ENCODE data around the gene GDAP1L1. TPM values are rescaled to one million over a fixed set of nuclear protein-coding genes. Genes with fewer than 3 reads are reported as not detected.

Gene GDAP1L1
- total RNA-seq, 1 donor from 2014 or later: 111 TPM

DNA sequence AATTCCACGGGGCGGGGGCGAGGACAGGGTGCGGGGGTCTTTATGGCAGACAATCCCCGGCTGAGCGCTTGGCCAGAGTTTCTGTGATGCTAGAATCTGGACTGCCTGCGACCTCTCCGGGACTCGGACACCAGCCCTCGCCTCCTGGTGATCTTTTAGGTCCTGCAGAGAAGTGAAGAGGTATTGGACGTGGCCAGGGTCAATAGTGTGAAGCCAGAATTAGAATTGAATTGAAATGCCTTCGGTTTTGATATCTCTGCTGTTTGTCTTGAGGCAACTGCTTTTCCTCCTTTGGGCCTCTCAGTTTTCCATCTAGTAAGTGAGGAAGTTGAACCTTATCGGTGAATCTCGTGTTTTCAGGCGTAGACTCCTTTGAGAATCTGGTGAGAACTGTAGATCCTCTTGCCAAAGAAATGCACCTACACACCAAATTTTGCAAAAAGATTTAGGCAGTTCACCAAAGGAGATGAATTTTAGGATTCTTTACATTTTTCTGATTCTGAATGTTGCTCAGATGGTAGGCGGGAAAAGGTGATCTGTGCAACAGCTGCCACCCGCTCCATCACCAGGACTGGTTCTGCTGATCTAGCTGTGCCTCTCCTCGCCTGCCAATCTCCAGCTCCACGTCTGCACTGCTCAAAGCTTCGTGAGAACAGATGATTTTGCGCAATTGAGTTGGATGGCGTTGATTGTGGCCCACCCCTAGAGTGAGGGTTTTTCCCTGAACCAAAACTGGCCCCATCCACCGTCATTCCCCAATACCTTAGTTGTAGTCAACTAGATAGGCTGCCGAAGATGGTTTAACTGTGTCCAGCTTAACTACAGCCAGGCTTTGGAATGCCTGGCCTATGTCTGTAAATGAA lies 35.7 kb upstream of the GDAP1L1 start:
- TF ChIP-seq, protein P1, sequence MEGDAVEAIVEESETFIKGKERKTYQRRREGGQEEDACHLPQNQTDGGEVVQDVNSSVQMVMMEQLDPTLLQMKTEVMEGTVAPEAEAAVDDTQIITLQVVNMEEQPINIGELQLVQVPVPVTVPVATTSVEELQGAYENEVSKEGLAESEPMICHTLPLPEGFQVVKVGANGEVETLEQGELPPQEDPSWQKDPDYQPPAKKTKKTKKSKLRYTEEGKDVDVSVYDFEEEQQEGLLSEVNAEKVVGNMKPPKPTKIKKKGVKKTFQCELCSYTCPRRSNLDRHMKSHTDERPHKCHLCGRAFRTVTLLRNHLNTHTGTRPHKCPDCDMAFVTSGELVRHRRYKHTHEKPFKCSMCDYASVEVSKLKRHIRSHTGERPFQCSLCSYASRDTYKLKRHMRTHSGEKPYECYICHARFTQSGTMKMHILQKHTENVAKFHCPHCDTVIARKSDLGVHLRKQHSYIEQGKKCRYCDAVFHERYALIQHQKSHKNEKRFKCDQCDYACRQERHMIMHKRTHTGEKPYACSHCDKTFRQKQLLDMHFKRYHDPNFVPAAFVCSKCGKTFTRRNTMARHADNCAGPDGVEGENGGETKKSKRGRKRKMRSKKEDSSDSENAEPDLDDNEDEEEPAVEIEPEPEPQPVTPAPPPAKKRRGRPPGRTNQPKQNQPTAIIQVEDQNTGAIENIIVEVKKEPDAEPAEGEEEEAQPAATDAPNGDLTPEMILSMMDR (IDR thresholded peaks at IDR 0.05; ENCODE audit: partially characterized antibody, unreplicated experiment): no peak
- DNase-seq: no peak
- Mint-ChIP-seq H3K4me3 (ENCODE audit: unreplicated experiment) (peak overlapping the region; percentile 97), H3K4me1 (ENCODE audit: low read depth, unreplicated experiment) (peaks cover 33% of the 10 kb centered on the region), H3K27ac (ENCODE audit: unreplicated experiment) (peak overlapping the region; percentile 96), H3K36me3 (ENCODE audit: unreplicated experiment) (no peaks in the 10 kb centered on the region), H3K9me3 (ENCODE audit: unreplicated experiment) (peaks cover 9% of the 10 kb centered on the region), H3K27me3 (ENCODE audit: unreplicated experiment) (peaks cover 10% of the 10 kb centered on the region)

GRCh38 chr20:44212792-44213191 lies 34.3 kb upstream of the GDAP1L1 start:
- Mint-ChIP-seq H3K27me3 (ENCODE audit: unreplicated experiment) (peaks cover 10% of the 10 kb centered on the region), H3K4me3 (ENCODE audit: unreplicated experiment) (no peak overlapping the region), H3K27ac (ENCODE audit: unreplicated experiment) (no peak overlapping the region), H3K4me1 (ENCODE audit: low read depth, unreplicated experiment) (peaks cover 28% of the 10 kb centered on the region), H3K9me3 (ENCODE audit: unreplicated experiment) (peaks cover 9% of the 10 kb centered on the region), H3K36me3 (ENCODE audit: unreplicated experiment) (no peaks in the 10 kb centered on the region)
- TF ChIP-seq, protein P1 (IDR thresholded peaks at IDR 0.05; ENCODE audit: partially characterized antibody, unreplicated experiment): no peak
- DNase-seq: no peak

DNA sequence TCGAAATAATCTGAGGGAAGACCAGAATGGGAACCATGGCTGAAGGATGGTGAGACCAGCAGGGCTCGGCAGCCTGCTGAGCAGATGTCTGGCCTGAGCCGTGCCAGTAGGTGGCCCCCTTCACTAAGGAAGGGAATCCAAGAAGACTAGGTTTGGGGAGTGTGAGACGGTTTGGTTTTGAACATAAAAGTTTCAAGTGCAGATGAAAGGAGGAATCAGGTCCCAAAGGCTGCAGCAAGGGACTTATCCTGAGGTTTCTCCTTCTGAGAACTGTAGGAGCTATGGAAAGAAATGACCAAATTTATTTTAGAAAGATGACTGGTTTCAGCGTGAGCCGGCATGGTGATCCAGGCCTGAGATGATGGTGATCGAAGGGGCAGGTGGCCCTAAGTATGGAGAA lies 32.0 kb upstream of the GDAP1L1 start:
- TF ChIP-seq, protein P1 (IDR thresholded peaks at IDR 0.05; ENCODE audit: partially characterized antibody, unreplicated experiment): peak; percentile 67
- H3K9me3 Mint-ChIP-seq (ENCODE audit: unreplicated experiment): peaks cover 6% of the 10 kb centered on the region
- H3K27me3 Mint-ChIP-seq (ENCODE audit: unreplicated experiment): peaks cover 6% of the 10 kb centered on the region
- no peaks in the 10 kb centered on the region for H3K36me3 Mint-ChIP-seq (ENCODE audit: unreplicated experiment)
- peaks cover 16% of the 10 kb centered on the region for H3K4me1 Mint-ChIP-seq (ENCODE audit: low read depth, unreplicated experiment)
- H3K27ac Mint-ChIP-seq (ENCODE audit: unreplicated experiment): peak overlapping the region; percentile 8
- peak; percentile 80 for DNase-seq
- peak overlapping the region; percentile 6 for H3K4me3 Mint-ChIP-seq (ENCODE audit: unreplicated experiment)

GRCh38 chr20:44217342-44218092 lies 29.6 kb upstream of the GDAP1L1 start:
- H3K27me3 Mint-ChIP-seq (ENCODE audit: unreplicated experiment): no peaks in the 10 kb centered on the region
- TF ChIP-seq, protein P1 (IDR thresholded peaks at IDR 0.05; ENCODE audit: partially characterized antibody, unreplicated experiment): peak; percentile 83
- no peaks in the 10 kb centered on the region for H3K36me3 Mint-ChIP-seq (ENCODE audit: unreplicated experiment)
- H3K4me1 Mint-ChIP-seq (ENCODE audit: low read depth, unreplicated experiment): peaks cover 7% of the 10 kb centered on the region
- DNase-seq: peak; percentile 81
- no peak overlapping the region for H3K27ac Mint-ChIP-seq (ENCODE audit: unreplicated experiment)
- peaks cover 2% of the 10 kb centered on the region for H3K9me3 Mint-ChIP-seq (ENCODE audit: unreplicated experiment)
- no peak overlapping the region for H3K4me3 Mint-ChIP-seq (ENCODE audit: unreplicated experiment)

Measured in glutamatergic neuron (in vitro differentiated cells).